SK-N-SH treated with all-trans-retinoic acid at 6 μM for 48 hours (cell line): ENCODE measurements around the gene HOXC13.

Experiments
- ATAC-seq: fragments of 200-7000 bp; cut with Tn5 transposase; 3 replicates; pipeline ENCODE4 v1.9.1; 2020; ENCODE audit warnings: mild to moderate bottlenecking, moderate library complexity
- ARNTL ChIP-seq: fragments of 450-650 bp; formaldehyde crosslinking; IDR thresholded peaks from 2 replicates; pipeline ENCODE4 v1.5.0; 2020; ENCODE audit warnings: low read depth, mild to moderate bottlenecking, moderate library complexity, borderline replicate concordance
- CREB5 ChIP-seq: fragments of 250-450 bp; sonication (Bioruptor Pico); IDR thresholded peaks from 2 replicates; pipeline ENCODE4 v1.5.1; 2020; ENCODE audit warnings: low read depth, mild to moderate bottlenecking, moderate library complexity
- CSDC2 ChIP-seq: fragments of 250-450 bp; sonication (Bioruptor Pico); IDR thresholded peaks from 2 replicates; pipeline ENCODE4 v1.5.0; 2020; ENCODE audit warnings: mild to moderate bottlenecking, moderate library complexity
- CSRNP3 ChIP-seq: fragments of 250-450 bp; sonication (Bioruptor Pico); IDR thresholded peaks from 2 replicates; pipeline ENCODE4 v1.5.1; 2021; ENCODE audit warnings: mild to moderate bottlenecking, moderate library complexity
- ESRRG ChIP-seq: fragments of 250-450 bp; sonication (Bioruptor Pico); IDR thresholded peaks from 2 replicates; pipeline ENCODE4 v1.6.1; 2021; ENCODE audit warnings: mild to moderate bottlenecking
- GLIS3 ChIP-seq: fragments of 250-450 bp; sonication (Bioruptor Pico); IDR thresholded peaks from 2 replicates; pipeline ENCODE4 v1.5.0; 2020; ENCODE audit warnings: mild to moderate bottlenecking, moderate library complexity
- ISL1 ChIP-seq: fragments of 250-450 bp; sonication (Bioruptor Pico); IDR thresholded peaks from 2 replicates; pipeline ENCODE4 v2.1.2; 2022; ENCODE audit warnings: mild to moderate bottlenecking, moderate library complexity
- OSR1 ChIP-seq: fragments of 250-450 bp; sonication (Bioruptor Pico); IDR thresholded peaks from 2 replicates; pipeline ENCODE4 v1.8.0; 2022; ENCODE audit warnings: moderate library complexity, mild to moderate bottlenecking, inconsistent platforms
- POU6F1 ChIP-seq: fragments of 250-450 bp; sonication (Bioruptor Pico); IDR thresholded peaks from 2 replicates; pipeline ENCODE4 v1.8.0; 2021; ENCODE audit warnings: low read depth, mild to moderate bottlenecking, moderate library complexity, borderline replicate concordance
- PPARA ChIP-seq: fragments of 250-450 bp; sonication (Bioruptor Pico); IDR thresholded peaks from 2 replicates; pipeline ENCODE4 v1.5.0; 2020; ENCODE audit warnings: mild to moderate bottlenecking, borderline replicate concordance
- RARB ChIP-seq: fragments of 250-450 bp; sonication (Bioruptor Pico); IDR thresholded peaks from 2 replicates; pipeline ENCODE4 v1.8.0; 2021; ENCODE audit warnings: mild to moderate bottlenecking, moderate library complexity
- SNAI2 ChIP-seq: fragments of 250-450 bp; sonication (Bioruptor Pico); IDR thresholded peaks from 2 replicates; pipeline ENCODE4 v1.5.0; 2020; ENCODE audit warnings: mild to moderate bottlenecking, moderate library complexity
- TCF4 ChIP-seq: fragments of 250-450 bp; sonication (Bioruptor Pico); IDR thresholded peaks from 2 replicates; pipeline ENCODE4 v1.8.0; 2021; ENCODE audit warnings: mild to moderate bottlenecking, moderate library complexity, borderline replicate concordance
- TOX ChIP-seq: fragments of 250-450 bp; sonication (Bioruptor Pico); IDR thresholded peaks from 2 replicates; pipeline ENCODE4 v1.8.0; 2021; ENCODE audit warnings: mild to moderate bottlenecking, moderate library complexity, borderline replicate concordance
- TSHZ2 ChIP-seq: fragments of 250-450 bp; sonication (Bioruptor Pico); IDR thresholded peaks from 2 replicates; pipeline ENCODE4 v1.5.0; 2020; ENCODE audit warnings: mild to moderate bottlenecking, moderate library complexity
- ZC3H10 ChIP-seq: fragments of 250-450 bp; sonication (Bioruptor Pico); IDR thresholded peaks from 2 replicates; pipeline ENCODE4 v1.5.1; 2021; ENCODE audit warnings: mild to moderate bottlenecking, moderate library complexity
- ZFP3 ChIP-seq: fragments of 250-450 bp; sonication (Bioruptor Pico); IDR thresholded peaks from 2 replicates; pipeline ENCODE4 v1.5.0; 2020; ENCODE audit warnings: mild to moderate bottlenecking, moderate library complexity
- ZFP30 ChIP-seq: fragments of 450-650 bp; formaldehyde crosslinking; IDR thresholded peaks from 2 replicates; pipeline ENCODE4 v1.5.0; 2022; ENCODE audit warnings: mild to moderate bottlenecking, moderate library complexity
- ZNF565 ChIP-seq: fragments of 450-650 bp; formaldehyde crosslinking; conservative IDR thresholded peaks from 2 replicates; pipeline ENCODE4 v1.5.0; 2020; ENCODE audit warnings: low read depth, mild to moderate bottlenecking, moderate library complexity
- ZNF70 ChIP-seq: fragments of 450-650 bp; formaldehyde crosslinking; IDR thresholded peaks from 2 replicates; pipeline ENCODE4 v1.5.0; 2020; ENCODE audit warnings: mild to moderate bottlenecking, moderate library complexity
- ZNF8 ChIP-seq: fragments of 450-650 bp; formaldehyde crosslinking; IDR thresholded peaks from 2 replicates; pipeline ENCODE4 v1.5.0; 2020; ENCODE audit warnings: mild to moderate bottlenecking, moderate library complexity

The HOXC13 gene

GRCh38 chr12:53956914-53957536, 18.4 kb downstream of the HOXC13 start (continued):
- TF ChIP-seq CREB5 (CRISPR knock-in tag), result no peak
- no peak for TF ChIP-seq ZFP30 (CRISPR knock-in tag)
- TF ChIP-seq, all 23 proteins: peak for 0

- TF ChIP-seq TCF4 (CRISPR knock-in tag) (no peak), ZNF70 (CRISPR knock-in tag) (no peak), PPARA (no peak), ZNF8 (no peak), ESRRG (CRISPR knock-in tag) (no peak), GLIS3 (CRISPR knock-in tag) (no peak), ZFP30 (CRISPR knock-in tag) (no peak), OSR1 (CRISPR knock-in tag) (no peak), CSDC2 (CRISPR knock-in tag) (no peak)
- TF ChIP-seq, all 23 proteins: peak for 0
- no peak for ATAC-seq
These were observed 19.5 kb downstream of the HOXC13 start for GRCh38 chr12:53958128-53958527.

- ATAC-seq, result no peak
- TF ChIP-seq OSR1 (CRISPR knock-in tag), result no peak
- no peak for TF ChIP-seq ARNTL (CRISPR knock-in tag)
- TF ChIP-seq ZFP30 (CRISPR knock-in tag), result no peak
- no peak for TF ChIP-seq RARB (CRISPR knock-in tag)
- no peak for TF ChIP-seq ZNF70 (CRISPR knock-in tag)
- TF ChIP-seq CREB5 (CRISPR knock-in tag), result no peak
- TF ChIP-seq ISL1 (CRISPR knock-in tag), result no peak
- TF ChIP-seq TOX (CRISPR knock-in tag), result no peak
- no peak for TF ChIP-seq CSRNP3
- no peak for TF ChIP-seq POU6F1
- TF ChIP-seq CSDC2 (CRISPR knock-in tag), result no peak
- TF ChIP-seq ZC3H10 (CRISPR knock-in tag), result no peak
- TF ChIP-seq GLIS3 (CRISPR knock-in tag), result no peak
- TF ChIP-seq ZNF565 (CRISPR knock-in tag), result no peak
- no peak for TF ChIP-seq ZFP3 (CRISPR knock-in tag)
These were observed 20.7 kb downstream of the HOXC13 start for GRCh38 chr12:53959314-53959713.

GRCh38 chr12:53960187-53961024, 21.8 kb downstream of the HOXC13 start:
- TF ChIP-seq GLIS3 (CRISPR knock-in tag), result no peak
- TF ChIP-seq, all 23 proteins: peak for 0
- ATAC-seq, result no peak

GRCh38 chr12:53961025-53961761, 22.6 kb downstream of the HOXC13 start:
- ATAC-seq, result peak; percentile 43
- TF ChIP-seq CREB5 (CRISPR knock-in tag) (no peak), ZNF8 (no peak), CSDC2 (CRISPR knock-in tag) (no peak), ZNF565 (CRISPR knock-in tag) (no peak), TOX (CRISPR knock-in tag) (no peak), ZNF70 (CRISPR knock-in tag) (no peak), ZFP30 (CRISPR knock-in tag) (no peak), GLIS3 (CRISPR knock-in tag) (no peak), TSHZ2 (CRISPR knock-in tag) (no peak), PPARA (no peak), SNAI2 (CRISPR knock-in tag) (no peak), RARB (CRISPR knock-in tag) (no peak), ZC3H10 (CRISPR knock-in tag) (no peak)
